Hindlimb muscle (tissue), 1 donor: ENCODE results near the gene SLC30A7. TPM values are rescaled to one million over a fixed set of nuclear protein-coding genes. Genes with fewer than 3 reads are reported as not detected.
A peak's percentile ranks its signal among the peaks of the same experiment; 100 is the strongest.
"Not testable (repeated sequence)": the region's sequence is repeated elsewhere in the genome, so short reads cannot be mapped to it uniquely, and the experiment has no call there.

Source experiments
- DNase-seq: peaks from one replicate; pipeline ENCODE4 v3.0.0-alpha.2; 2013
- polyA plus RNA-seq: library from polyadenylated mRNA; unstranded; fragments of 120-200 nt; gene quantifications from one replicate; pipeline ENCODE4 v1.2.1, GENCODE V29; 2013; ENCODE audit not compliant: insufficient read length

SLC30A7 gene
- polyA plus RNA-seq, 1 donor: 8.8 TPM

- DNase-seq: no peak
Measured at GRCh38 chr1:100941580-100942216, 45.8 kb downstream of the SLC30A7 start.

- no peak for DNase-seq
Measured at GRCh38 chr1:100942304-100943046, 46.6 kb downstream of the SLC30A7 start.

- no peak for DNase-seq
Measured at GRCh38 chr1:100943533-100943932, 47.6 kb downstream of the SLC30A7 start.

GRCh38 chr1:100946064-100946463 lies 50.2 kb downstream of the SLC30A7 start:
- not testable (repeated sequence) for DNase-seq

GRCh38 chr1:100947816-100948215 lies 51.9 kb downstream of the SLC30A7 start:
- DNase-seq: not testable (repeated sequence)

GRCh38 chr1:100948721-100949405 lies 53.0 kb downstream of the SLC30A7 start:
- DNase-seq: not testable (repeated sequence)

GRCh38 chr1:100949515-100950158 lies 53.7 kb downstream of the SLC30A7 start:
- DNase-seq: not testable (repeated sequence)

- no peak for DNase-seq
Measured at GRCh38 chr1:100950337-100950736, 54.4 kb downstream of the SLC30A7 start.

GRCh38 chr1:100950781-100951180 lies 54.9 kb downstream of the SLC30A7 start:
- DNase-seq: peak; percentile 42

- DNase-seq: no peak
Measured at GRCh38 chr1:100952104-100952745, 56.3 kb downstream of the SLC30A7 start.

- not testable (repeated sequence) for DNase-seq
Measured at GRCh38 chr1:100952970-100953369, 57.1 kb downstream of the SLC30A7 start.

GRCh38 chr1:100953960-100954730 lies 58.3 kb downstream of the SLC30A7 start:
- DNase-seq: no peak

- peak; percentile 57 for DNase-seq
Measured at GRCh38 chr1:100955322-100955721, 59.4 kb downstream of the SLC30A7 start.

GRCh38 chr1:100959502-100960060 lies 63.7 kb downstream of the SLC30A7 start:
- no peak for DNase-seq

GRCh38 chr1:100960098-100960497 lies 64.2 kb downstream of the SLC30A7 start:
- no peak for DNase-seq

GRCh38 chr1:100968621-100969020 lies 72.7 kb downstream of the SLC30A7 start:
- DNase-seq: no peak

GRCh38 chr1:100969327-100969726 lies 73.4 kb downstream of the SLC30A7 start:
- DNase-seq: no peak

- DNase-seq: no peak
Measured at GRCh38 chr1:100971021-100971420, 75.1 kb downstream of the SLC30A7 start.

- no peak for DNase-seq
Measured at GRCh38 chr1:100972185-100972584, 76.3 kb downstream of the SLC30A7 start.

- DNase-seq: no peak
Measured at GRCh38 chr1:100976936-100977335, 81.0 kb downstream of the SLC30A7 start.

- no peak for DNase-seq
Measured at GRCh38 chr1:100979631-100980030, 83.7 kb downstream of the SLC30A7 start.
